IMR-90 (cell line): Measurements from ENCODE around the gene NKAIN4. TPM values are rescaled to one million over a fixed set of nuclear protein-coding genes. Genes with fewer than 3 reads are reported as not detected.

Source experiments
- ATAC-seq: fragments of 200-7000 bp; cut with Tn5 transposase; 2 replicates; pipeline ENCODE4 v1.9.1; 2020; ENCODE audit warnings: low read depth, mild to moderate bottlenecking, moderate library complexity
- BruUV-seq: library from RNA; stranded (reverse); fragments of 400-500 nt; replicated peaks from 2 replicates; lab custom pipeline; 2021; lab: Mats Ljungman, UMichigan
- CTCF ChIA-PET: fragments of 300-600 bp; formaldehyde crosslinking; extraction: SDS; loops from one replicate; lab custom pipeline; 2021; ENCODE audit warnings: antibody characterized with exemption; lab: Yijun Ruan, JAX
- POLR2A ChIA-PET: fragments of 300-600 bp; sonication (Branson Sonifier 250); formaldehyde crosslinking; loops from one replicate; lab custom pipeline; 2022; ENCODE audit warnings: antibody characterized with exemption; ENCODE audit not compliant: unreplicated experiment; lab: Charles Lee
- DNase-seq: peaks from one replicate; pipeline ENCODE4 v3.0.0; 2013
- H2AFZ ChIP-seq: replicated peaks from 2 replicates; pipeline ENCODE3; 2013; ENCODE audit warnings: low read length, mild to moderate bottlenecking; ENCODE audit not compliant: poor library complexity
- H2AK5ac ChIP-seq: 2 replicates; pipeline ENCODE4 v1.6.1; 2013; ENCODE audit warnings: low read depth, low read length, inconsistent platforms
- H2AK9ac ChIP-seq: replicated peaks from 2 replicates; pipeline ENCODE3; 2013; ENCODE audit warnings: mild to moderate bottlenecking, low read depth, low read length, moderate library complexity; ENCODE audit not compliant: poor library complexity
- H2BK120ac ChIP-seq: 2 replicates; pipeline ENCODE4 v1.6.1; 2013; ENCODE audit warnings: low read depth, low read length, inconsistent platforms
- H2BK15ac ChIP-seq: 3 replicates; pipeline ENCODE4 v1.6.1; 2013; ENCODE audit warnings: low read depth, low read length, inconsistent platforms
- H2BK20ac ChIP-seq: 2 replicates; pipeline ENCODE4 v1.6.1; 2013; ENCODE audit warnings: low read depth, mild to moderate bottlenecking, inconsistent platforms, low read length, moderate library complexity
- H2BK5ac ChIP-seq: 2 replicates; pipeline ENCODE4 v1.6.1; 2013; ENCODE audit warnings: mild to moderate bottlenecking, low read depth, low read length, inconsistent platforms; ENCODE audit not compliant: poor library complexity, severe bottlenecking
- H3K14ac ChIP-seq: replicated peaks from 2 replicates; pipeline ENCODE4 v1.6.1; 2013; ENCODE audit warnings: low read depth, low read length, inconsistent platforms
- H3K18ac ChIP-seq: 2 replicates; pipeline ENCODE4 v1.6.1; 2013; ENCODE audit warnings: low read depth, low read length, control low read depth
- H3K23ac ChIP-seq: 2 replicates; pipeline ENCODE4 v1.6.1; 2013; ENCODE audit warnings: low read depth, low read length, inconsistent platforms
- H3K27ac ChIP-seq: 2 replicates; pipeline ENCODE4 v1.5.1; 2013; ENCODE audit warnings: mild to moderate bottlenecking, control low read depth, low read length; ENCODE audit not compliant: insufficient read depth
- H3K27me3 ChIP-seq: 2 replicates; pipeline ENCODE4 v1.6.1; 2013; ENCODE audit warnings: low read length; ENCODE audit not compliant: control insufficient read depth, insufficient read depth
- H3K36me3 ChIP-seq: 2 replicates; pipeline ENCODE4 v1.6.1; 2013; ENCODE audit warnings: low read length, mixed read lengths; ENCODE audit not compliant: control insufficient read depth, insufficient read depth
- H3K4ac ChIP-seq: 2 replicates; pipeline ENCODE4 v1.6.1; 2013; ENCODE audit warnings: low read depth, low read length, inconsistent platforms
- H3K4me1 ChIP-seq: 2 replicates; pipeline ENCODE4 v1.6.1; 2013; ENCODE audit warnings: low read length, mixed read lengths; ENCODE audit not compliant: control insufficient read depth, insufficient read depth
- H3K4me2 ChIP-seq: 2 replicates; pipeline ENCODE4 v1.6.1; 2013; ENCODE audit warnings: low read depth, mild to moderate bottlenecking, control low read depth, low read length, moderate library complexity
- H3K4me3 ChIP-seq: 2 replicates; pipeline ENCODE4 v1.5.1; 2013; ENCODE audit warnings: low read depth, mild to moderate bottlenecking, control low read depth, low read length, moderate library complexity; ENCODE audit not compliant: insufficient read depth
- H3K56ac ChIP-seq: 2 replicates; pipeline ENCODE4 v1.6.1; 2013; ENCODE audit warnings: low read length, inconsistent platforms; ENCODE audit not compliant: insufficient read depth; ENCODE audit errors: extremely low read depth
- H3K79me1 ChIP-seq, 2 experiments: 2 replicates each; pipeline ENCODE4 v1.6.1; 2013; ENCODE audit warnings: low read length in 2 of 2, inconsistent platforms in 1 of 2, low read depth in 1 of 2
- H3K9ac ChIP-seq: 2 replicates; pipeline ENCODE4 v1.6.1; 2013; ENCODE audit warnings: low read depth, low read length, control low read depth
- H3K9me1 ChIP-seq: 2 replicates; pipeline ENCODE4 v1.6.1; 2013; ENCODE audit warnings: low read length, inconsistent platforms; ENCODE audit not compliant: insufficient read depth
- H3K9me3 ChIP-seq: 2 replicates; pipeline ENCODE4 v1.6.1; 2013; ENCODE audit warnings: low read length; ENCODE audit not compliant: control insufficient read depth, insufficient read depth
- H4K20me1 ChIP-seq: 2 replicates; pipeline ENCODE4 v1.6.1; 2013; ENCODE audit warnings: low read length, inconsistent platforms; ENCODE audit not compliant: insufficient read depth
- H4K5ac ChIP-seq: 2 replicates; pipeline ENCODE4 v1.6.1; 2013; ENCODE audit warnings: mild to moderate bottlenecking, low read depth, low read length, control low read depth
- H4K8ac ChIP-seq, 2 experiments: 2 replicates each; pipeline ENCODE4 v1.6.1; 2013; ENCODE audit warnings: low read depth in 2 of 2, low read length in 2 of 2, control low read depth in 1 of 2, inconsistent platforms in 1 of 2
- H4K91ac ChIP-seq: 2 replicates; pipeline ENCODE4 v1.6.1; 2013; ENCODE audit warnings: low read depth, low read length, inconsistent platforms; ENCODE audit not compliant: insufficient read depth
- BHLHE40 ChIP-seq: fragments of 150-350 bp; IDR thresholded peaks from 2 replicates; pipeline ENCODE4 v1.6.1; 2016; ENCODE audit warnings: mild to moderate bottlenecking, low read depth, low read length
- CHD1 ChIP-seq: IDR thresholded peaks from 2 replicates; pipeline ENCODE4 v1.6.1; 2012; ENCODE audit warnings: low read depth, low read length, improper control_type of control experiment
- NFE2L2 ChIP-seq: fragments of 150-350 bp; IDR thresholded peaks from 2 replicates; pipeline ENCODE4 v1.6.1; 2016; ENCODE audit warnings: low read depth, mild to moderate bottlenecking, low read length
- WGBS, 2 experiments: methylation state at CpG; one replicate each; pipeline versions ENCODE4 v1.1.5 to v1.1.7; 2013; ENCODE audit warnings: missing lambda C conversion rate in 2 of 2; ENCODE audit not compliant: insufficient read length in 1 of 2; ENCODE audit errors: extremely low coverage in 2 of 2; 5-methylcytosine and 5-hydroxymethylcytosine counted together
- dilution Hi-C: fragments of 300-500 bp; cut with HindIII; formaldehyde crosslinking; loops from one replicate; pipeline ENCODE4 v1.14.3; 2018; ENCODE audit warnings: low sequenced_read_pairs; ENCODE audit not compliant: unreplicated experiment
- in situ Hi-C: fragments of 300-500 bp; cut with MboI; formaldehyde crosslinking; loops from 3 replicates; pipeline ENCODE4 v1.14.3; 2019; ENCODE audit warnings: low sequenced_read_pairs, inconsistent platforms, mixed read lengths
- intact Hi-C: fragments of 100-400 bp; cut with micrococcal nuclease; formaldehyde crosslinking; loops from 2 replicates; pipeline ENCODE4 v1.10.0; 2022
- polyA plus RNA-seq, 3 experiments: library from polyadenylated mRNA; depleted of rRNA; stranded (reverse); fragments of >200 nt; gene quantifications; 2 replicates each; pipeline ENCODE4 v1.2.3, GENCODE V29; 2012; ENCODE audit warnings: low replicate concordance in 1 of 3
- total RNA-seq: library from RNA; depleted of rRNA; stranded (reverse); fragments of >200 nt; gene quantifications from 2 replicates; pipeline ENCODE4 v1.2.3, GENCODE V29; 2012
- TF ChIP-seq, protein P1 (sequence below): conservative IDR thresholded peaks from 2 replicates; pipeline ENCODE4 v1.5.1; 2012; ENCODE audit warnings: mild to moderate bottlenecking, low read depth, low read length, improper control_type of control experiment

NKAIN4 gene
- total and polyA plus RNA-seq, 2 of the 4 experiments (the other 2 are of a cell fraction), result not detected

DNA sequence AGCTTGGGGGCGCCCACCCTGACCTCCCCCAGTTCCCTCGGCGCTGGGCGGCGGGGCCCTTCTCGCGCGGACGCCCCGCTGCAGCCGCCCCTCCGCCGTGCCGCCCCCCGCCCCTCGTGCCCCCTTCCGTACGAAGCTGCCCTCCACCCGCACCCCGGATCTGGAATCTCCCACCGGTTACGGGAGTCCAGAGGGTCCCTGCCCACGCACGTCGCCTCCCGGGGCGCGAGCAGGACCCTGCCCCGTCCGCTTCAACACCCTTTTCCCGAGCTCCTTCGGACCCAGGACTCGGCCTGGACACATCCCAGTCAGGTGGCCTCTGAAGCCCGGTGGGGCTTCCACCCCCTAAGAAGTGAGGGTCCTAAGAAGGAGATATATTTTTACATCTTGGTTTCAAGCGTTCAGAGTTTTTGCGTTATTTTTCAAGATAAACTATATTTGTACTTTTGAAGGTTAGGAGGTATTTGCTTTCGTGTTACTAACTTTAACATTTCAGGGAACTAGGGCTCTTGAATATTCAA is 18.9 kb upstream of the NKAIN4 start:
- Histone ChIP-seq H3K4me2 (peak overlapping the region; percentile 97), H4K91ac (peak overlapping the region; percentile 35), H4K8ac (peak overlapping the region; percentile 57 to 75; a peak in 2 of 4 replicates), H2BK120ac (no peak overlapping the region; the same call in 1 of the 2 replicates), H2BK15ac (no peak overlapping the region), H3K27ac (peak overlapping the region; percentile 78), H3K23ac (peak overlapping the region; percentile 88), H3K9me1 (peaks cover 8% of the 10 kb centered on the region; the same call in 1 of the 2 replicates), H2AK9ac (peak overlapping the region; percentile 98), H3K27me3 (no peaks in the 10 kb centered on the region; the same call in 1 of the 2 replicates), H3K18ac (no peak overlapping the region), H3K9me3 (no peaks in the 10 kb centered on the region), H3K4me1 (peaks cover 12% of the 10 kb centered on the region), H2BK20ac (no peak overlapping the region), H3K56ac (peak overlapping the region; percentile 51; the same call in 1 of the 2 replicates), H3K4ac (peak overlapping the region; percentile 85), H3K9ac (peak overlapping the region; percentile 95), H3K4me3 (peak overlapping the region; percentile 72), H4K5ac (peak overlapping the region; percentile 47; the same call in 1 of the 2 replicates), H2AK5ac (peak overlapping the region; percentile 88), H3K79me1 (peaks cover 8 to 46% of the 10 kb centered on the region in 2 experiments; a peak in 3 of 4 replicates), H3K14ac (peak overlapping the region; percentile 73), H2AFZ (peak overlapping the region; percentile 91), H3K36me3 (peaks cover 26% of the 10 kb centered on the region), H4K20me1 (peaks cover 51% of the 10 kb centered on the region), H2BK5ac (peak overlapping the region; percentile 58)
- ChIA-PET CTCF (interaction anchor here (0.8 to 1.2 kb wide), 3 partner anchors 17 to 108 kb away, joined by 3 read pairs; no protein-coding TSS in a partner anchor), POLR2A (interaction anchor here (0.6 kb wide), 1 partner anchor 41 kb away, joined by 5 read pairs; no protein-coding TSS in a partner anchor)
- no peak for TF ChIP-seq BHLHE40
- no peak for TF ChIP-seq NFE2L2
- TF ChIP-seq, protein P1, sequence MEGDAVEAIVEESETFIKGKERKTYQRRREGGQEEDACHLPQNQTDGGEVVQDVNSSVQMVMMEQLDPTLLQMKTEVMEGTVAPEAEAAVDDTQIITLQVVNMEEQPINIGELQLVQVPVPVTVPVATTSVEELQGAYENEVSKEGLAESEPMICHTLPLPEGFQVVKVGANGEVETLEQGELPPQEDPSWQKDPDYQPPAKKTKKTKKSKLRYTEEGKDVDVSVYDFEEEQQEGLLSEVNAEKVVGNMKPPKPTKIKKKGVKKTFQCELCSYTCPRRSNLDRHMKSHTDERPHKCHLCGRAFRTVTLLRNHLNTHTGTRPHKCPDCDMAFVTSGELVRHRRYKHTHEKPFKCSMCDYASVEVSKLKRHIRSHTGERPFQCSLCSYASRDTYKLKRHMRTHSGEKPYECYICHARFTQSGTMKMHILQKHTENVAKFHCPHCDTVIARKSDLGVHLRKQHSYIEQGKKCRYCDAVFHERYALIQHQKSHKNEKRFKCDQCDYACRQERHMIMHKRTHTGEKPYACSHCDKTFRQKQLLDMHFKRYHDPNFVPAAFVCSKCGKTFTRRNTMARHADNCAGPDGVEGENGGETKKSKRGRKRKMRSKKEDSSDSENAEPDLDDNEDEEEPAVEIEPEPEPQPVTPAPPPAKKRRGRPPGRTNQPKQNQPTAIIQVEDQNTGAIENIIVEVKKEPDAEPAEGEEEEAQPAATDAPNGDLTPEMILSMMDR, result no peak
- TF ChIP-seq CHD1, result 0 out of 2 replicates have a peak, but pooled peaks have one; percentile 21
- ATAC-seq, result peak; percentile 13
- BruUV-seq, result no TSS peak
- WGBS, 2 experiments, result no CpG with 5 or more reads among the region's 37 CpGs
- DNase-seq, result no peak
- dilution Hi-C loops, result no loop called here
- in situ Hi-C loops, result loop anchor here (5.0 kb wide), 1 partner anchor 41 kb away; no protein-coding TSS in a partner anchor
- intact Hi-C loops, result loop anchor here (5.0 kb wide), 2 partner anchors 41 to 56 kb away; partner anchors contain the start of gene YTHDF1
